Activated CD4-positive, alpha-beta T cell treated with anti-CD3 and anti-CD28 coated beads, Interleukin-2, Interleukin-6, amounts not matched to agents 100 ng/mL and 50 ng/mL, durations not matched to agents 16 hours and 8 hours (primary cell): ENCODE measurements around the gene EIPR1.

Source experiments
- DNase-seq: peaks from one replicate; pipeline ENCODE4 v3.0.0-alpha.2; 2020

The EIPR1 gene

GRCh38 chr2:3265471-3265870, 112.1 kb downstream of the EIPR1 start:
- no peak for DNase-seq

- DNase-seq = no peak
These were observed 113.4 kb downstream of the EIPR1 start for GRCh38 chr2:3264010-3264744.

GRCh38 chr2:3263487-3263886, 114.1 kb downstream of the EIPR1 start:
- no peak for DNase-seq

GRCh38 chr2:3262437-3263388, 114.9 kb downstream of the EIPR1 start:
- DNase-seq = no peak

- no peak for DNase-seq
These were observed 116.1 kb downstream of the EIPR1 start for GRCh38 chr2:3261511-3261910.

- DNase-seq = no peak
These were observed 116.7 kb downstream of the EIPR1 start for GRCh38 chr2:3260959-3261358.

- no peak for DNase-seq
These were observed 119.8 kb downstream of the EIPR1 start for GRCh38 chr2:3257826-3258225.

- DNase-seq = no peak
These were observed 120.5 kb downstream of the EIPR1 start for GRCh38 chr2:3257166-3257565.

GRCh38 chr2:3256605-3257004, 121.0 kb downstream of the EIPR1 start:
- DNase-seq = no peak

- DNase-seq = no peak
These were observed 121.5 kb downstream of the EIPR1 start for GRCh38 chr2:3256157-3256556.

GRCh38 chr2:3254442-3254941, 123.1 kb downstream of the EIPR1 start:
- DNase-seq = no peak

- no peak for DNase-seq
These were observed 123.6 kb downstream of the EIPR1 start for GRCh38 chr2:3253913-3254441.

- no peak for DNase-seq
These were observed 125.7 kb downstream of the EIPR1 start for GRCh38 chr2:3251946-3252345.

- no peak for DNase-seq
These were observed 128.1 kb downstream of the EIPR1 start for GRCh38 chr2:3249476-3249962.

GRCh38 chr2:3248754-3249475, 128.7 kb downstream of the EIPR1 start:
- DNase-seq = no peak

- no peak for DNase-seq
These were observed 130.5 kb downstream of the EIPR1 start for GRCh38 chr2:3246928-3247714.

GRCh38 chr2:3246406-3246805, 131.2 kb downstream of the EIPR1 start:
- DNase-seq = no peak

GRCh38 chr2:3244486-3244885, 133.1 kb downstream of the EIPR1 start:
- no peak for DNase-seq

- no peak for DNase-seq
These were observed 133.8 kb downstream of the EIPR1 start for GRCh38 chr2:3243804-3244203.

- peak; percentile 51 for DNase-seq
These were observed 134.8 kb downstream of the EIPR1 start for GRCh38 chr2:3242747-3243369.
